DMS 273 treated with DMSO at 0.1 percent for 48 hours (cell line): ENCODE data around the gene ANAPC16.
"Not testable (repeated sequence)": the region's sequence is repeated elsewhere in the genome, so short reads cannot be mapped to it uniquely, and the experiment has no call there.

ENCODE experiments used
- DNase-seq: peaks from one replicate; lab custom pipeline; 2025; lab: John Stamatoyannopoulos, UW

Gene ANAPC16

DNA sequence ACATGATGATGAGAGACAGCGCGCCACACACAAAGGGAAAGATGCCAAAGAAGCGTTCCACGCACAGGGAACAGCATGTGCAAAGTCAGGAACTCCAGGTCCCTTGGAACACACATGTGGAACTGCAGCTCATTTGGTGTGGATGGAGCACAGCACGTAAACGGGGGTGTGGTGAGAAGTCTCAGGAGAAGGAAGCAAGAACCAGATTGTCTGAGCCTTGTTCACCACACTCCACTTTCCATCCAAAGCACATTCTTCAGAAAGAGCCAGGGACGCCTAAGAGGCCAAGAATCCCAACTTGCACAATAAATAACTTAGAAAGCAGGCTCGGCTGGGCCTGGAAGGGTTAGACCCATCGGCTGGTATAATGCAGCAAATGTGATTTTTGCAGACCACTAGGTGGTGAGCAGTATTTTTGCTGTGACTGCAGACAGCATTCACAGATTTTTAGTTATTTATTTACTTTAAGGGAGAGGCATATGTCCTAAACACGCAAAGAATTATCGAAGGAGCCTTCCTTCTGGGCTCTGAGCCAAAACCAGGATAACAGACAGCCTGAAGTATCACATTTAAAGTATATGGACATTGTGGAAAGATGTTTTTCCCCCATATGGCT is 28.1 kb downstream of the ANAPC16 start:
- peak; percentile 38 for DNase-seq

DNA sequence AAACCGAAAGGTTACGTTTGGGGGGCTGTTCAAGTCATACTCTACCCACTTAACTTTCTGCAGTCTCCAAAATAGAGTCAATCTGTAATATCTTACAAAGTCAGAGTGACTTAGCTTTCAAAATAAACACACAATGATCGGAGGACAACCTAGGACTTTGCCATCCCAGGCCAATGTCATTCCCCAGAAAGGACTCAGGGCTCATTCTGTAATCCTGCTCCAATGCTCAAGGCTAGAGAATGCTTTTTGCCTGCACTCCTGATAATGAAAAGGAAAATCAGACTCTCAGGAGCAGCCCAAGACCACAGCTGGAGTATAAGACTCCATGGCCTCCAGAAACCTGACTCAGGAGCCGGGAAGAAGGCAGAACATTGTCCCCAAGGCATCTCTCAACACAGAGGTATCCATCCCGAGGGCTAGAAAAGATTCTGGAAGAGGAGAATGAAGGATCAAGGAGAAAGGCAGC is 28.8 kb downstream of the ANAPC16 start:
- no peak for DNase-seq

DNA sequence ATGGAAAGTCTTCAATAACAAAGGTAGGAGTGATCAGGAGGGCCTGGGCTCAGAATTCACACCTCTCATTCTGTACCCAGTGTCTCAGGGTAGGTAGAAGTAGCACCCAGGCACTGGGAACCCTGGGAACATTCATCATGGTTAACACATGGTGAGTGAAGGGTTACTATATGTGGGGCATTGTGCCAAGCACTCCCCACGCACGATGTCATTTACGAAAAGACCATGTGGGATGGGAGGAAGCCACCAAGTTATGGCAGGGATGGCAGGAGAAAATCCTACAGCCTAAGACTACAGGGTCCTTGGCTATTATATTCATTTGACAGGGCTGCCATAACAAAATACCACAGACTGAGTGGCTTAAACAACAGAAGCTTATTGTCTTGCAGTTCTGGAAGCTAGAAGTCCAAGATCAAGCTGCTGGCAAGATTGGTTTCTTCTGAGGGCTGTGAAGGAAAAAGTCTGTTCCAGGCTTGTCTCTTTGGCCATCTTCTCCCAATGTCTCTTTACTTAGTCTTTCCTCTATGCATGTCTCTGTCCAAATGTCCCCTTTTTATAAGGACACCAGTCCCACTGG is 30.2 kb downstream of the ANAPC16 start:
- no peak for DNase-seq

DNA sequence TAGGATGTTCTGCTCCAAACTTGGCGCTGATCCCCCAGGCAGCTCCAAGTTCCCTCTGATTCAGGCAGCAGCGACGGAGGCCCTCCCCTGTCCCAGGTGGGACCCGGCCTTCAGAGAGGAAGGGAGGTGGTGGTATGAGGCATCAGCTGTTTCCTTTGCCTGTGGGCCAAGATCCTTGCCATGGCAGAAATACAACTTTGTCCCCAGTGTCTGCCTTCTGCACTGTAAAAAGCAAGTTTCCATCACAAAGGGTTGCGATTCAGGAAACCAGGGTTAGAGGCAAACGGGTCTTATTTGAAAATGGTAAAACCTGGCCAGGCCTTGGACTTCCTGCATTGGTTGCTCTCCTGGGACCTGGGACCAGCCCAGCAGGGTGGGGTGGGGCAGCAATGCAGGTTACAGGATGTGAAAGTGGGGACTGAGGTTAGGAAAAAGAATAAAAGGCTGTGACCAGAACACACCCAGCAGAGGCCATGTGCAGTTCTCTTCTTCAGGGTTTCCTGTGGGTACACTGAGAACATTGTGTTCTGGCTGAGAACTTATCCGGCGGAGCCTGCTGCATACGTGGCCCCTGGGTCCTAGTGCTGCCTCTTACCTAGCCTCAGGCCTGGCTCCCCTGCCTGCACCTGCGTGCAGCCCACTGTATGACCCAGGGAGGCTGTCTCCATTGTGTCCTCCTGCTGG is 32.8 kb downstream of the ANAPC16 start:
- DNase-seq: no peak

DNA sequence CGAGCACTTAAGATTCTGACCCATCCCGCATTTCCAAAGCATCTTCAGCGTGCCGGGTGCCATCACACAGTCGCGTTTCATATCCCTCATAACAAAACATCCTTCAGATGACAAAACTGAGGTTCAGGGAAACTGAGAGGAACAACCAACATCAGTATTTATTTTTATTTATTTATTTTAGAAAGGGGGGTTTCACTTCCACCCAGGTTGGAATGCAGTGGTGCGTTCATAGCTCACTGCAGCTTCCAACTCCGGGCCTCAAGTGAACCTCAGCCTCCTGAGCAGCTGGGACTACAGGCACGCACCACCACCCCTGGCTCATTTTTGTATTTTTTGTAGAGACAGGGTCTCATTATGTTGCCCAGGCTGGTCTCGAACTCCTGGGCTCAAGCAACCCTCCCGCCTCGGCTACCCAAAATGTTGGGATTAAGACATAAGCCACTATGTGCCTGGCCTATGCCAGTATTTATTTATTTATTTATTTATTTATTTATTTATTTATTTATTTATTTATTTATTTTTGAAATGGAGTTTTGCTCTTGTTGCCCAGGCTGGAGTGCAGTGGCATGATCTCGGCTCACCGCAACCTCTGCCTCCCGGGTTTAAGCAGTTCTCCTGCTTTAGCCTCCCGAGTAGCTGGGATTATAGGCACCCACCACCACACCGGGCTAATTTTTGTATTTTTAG is 33.5 kb downstream of the ANAPC16 start:
- not testable (repeated sequence) for DNase-seq

DNA sequence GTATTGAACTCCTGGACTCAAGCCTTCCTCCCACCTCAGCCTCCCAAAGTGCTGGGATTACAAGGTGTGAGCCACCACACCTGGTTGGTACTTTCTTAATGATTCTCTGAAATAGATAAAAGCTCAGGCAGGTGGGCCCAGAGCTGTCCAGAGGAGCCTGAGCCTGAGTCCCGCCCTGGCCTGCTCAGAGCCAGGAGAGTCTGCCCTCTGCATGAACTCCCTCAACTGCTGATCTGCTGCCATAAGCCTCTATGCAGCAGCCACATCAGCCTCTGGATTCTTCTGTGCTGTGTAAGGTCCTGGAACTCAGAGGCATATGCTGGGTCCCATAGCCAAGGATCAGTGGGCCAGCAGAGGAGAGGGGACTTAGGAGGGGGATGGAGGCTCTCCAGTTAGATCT is 34.9 kb downstream of the ANAPC16 start:
- DNase-seq: no peak

DNA sequence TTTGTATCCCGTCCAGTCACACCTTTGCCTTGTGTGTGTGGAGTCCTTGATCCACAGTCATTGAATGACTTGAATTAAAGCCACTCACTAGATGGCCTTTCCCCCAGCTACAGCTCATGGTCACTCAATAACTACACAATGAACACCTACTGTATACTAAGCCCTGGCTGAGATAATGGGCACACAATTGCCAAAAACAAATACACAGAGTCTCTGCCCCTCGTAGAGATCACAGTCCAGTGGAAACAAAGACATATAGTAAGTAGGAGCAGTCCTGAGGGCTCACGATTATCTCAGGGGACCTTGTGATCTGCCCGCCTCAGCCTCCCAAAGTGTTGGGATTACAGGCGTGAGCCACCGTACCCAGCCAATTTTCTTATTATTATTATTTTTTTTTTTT is 35.8 kb downstream of the ANAPC16 start:
- no peak for DNase-seq

DNA sequence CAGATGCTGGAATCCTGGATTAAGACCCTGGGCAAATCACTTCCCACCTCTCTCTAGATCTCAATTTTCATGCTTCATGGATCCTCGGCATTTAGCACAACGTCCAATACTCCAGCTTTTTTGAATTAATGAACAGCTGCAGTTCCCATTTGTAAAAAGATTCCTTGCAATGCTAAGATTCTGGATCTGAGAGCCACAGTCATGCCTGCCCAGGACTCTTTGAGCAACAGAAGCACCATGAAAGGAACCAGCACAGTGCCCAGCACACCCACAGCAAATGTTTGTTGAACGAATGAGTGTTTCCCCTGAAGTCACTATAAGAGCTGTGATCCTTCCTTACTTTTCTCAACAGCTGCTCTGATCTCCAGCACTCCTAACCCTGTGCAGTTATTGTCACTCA is 37.2 kb downstream of the ANAPC16 start:
- DNase-seq: no peak

DNA sequence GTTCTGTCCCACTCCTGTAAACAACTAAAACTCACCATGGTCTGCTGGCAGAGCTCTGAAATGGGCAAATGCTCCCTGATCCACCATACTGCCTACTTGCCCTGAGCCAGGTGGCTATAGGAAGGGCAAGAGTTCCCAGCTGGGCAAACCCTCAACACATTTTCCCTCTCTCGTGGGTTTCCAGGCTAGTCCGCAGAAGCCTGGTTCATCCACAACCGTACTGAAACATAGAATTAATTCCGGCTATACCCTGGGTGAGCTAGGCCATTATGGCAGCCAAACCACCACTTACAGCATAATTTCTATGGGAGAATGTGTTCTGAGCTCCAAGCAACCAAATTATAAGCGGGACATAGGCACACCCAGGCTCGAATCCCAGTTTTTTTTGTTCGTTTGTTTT is 37.8 kb downstream of the ANAPC16 start:
- DNase-seq: no peak

DNA sequence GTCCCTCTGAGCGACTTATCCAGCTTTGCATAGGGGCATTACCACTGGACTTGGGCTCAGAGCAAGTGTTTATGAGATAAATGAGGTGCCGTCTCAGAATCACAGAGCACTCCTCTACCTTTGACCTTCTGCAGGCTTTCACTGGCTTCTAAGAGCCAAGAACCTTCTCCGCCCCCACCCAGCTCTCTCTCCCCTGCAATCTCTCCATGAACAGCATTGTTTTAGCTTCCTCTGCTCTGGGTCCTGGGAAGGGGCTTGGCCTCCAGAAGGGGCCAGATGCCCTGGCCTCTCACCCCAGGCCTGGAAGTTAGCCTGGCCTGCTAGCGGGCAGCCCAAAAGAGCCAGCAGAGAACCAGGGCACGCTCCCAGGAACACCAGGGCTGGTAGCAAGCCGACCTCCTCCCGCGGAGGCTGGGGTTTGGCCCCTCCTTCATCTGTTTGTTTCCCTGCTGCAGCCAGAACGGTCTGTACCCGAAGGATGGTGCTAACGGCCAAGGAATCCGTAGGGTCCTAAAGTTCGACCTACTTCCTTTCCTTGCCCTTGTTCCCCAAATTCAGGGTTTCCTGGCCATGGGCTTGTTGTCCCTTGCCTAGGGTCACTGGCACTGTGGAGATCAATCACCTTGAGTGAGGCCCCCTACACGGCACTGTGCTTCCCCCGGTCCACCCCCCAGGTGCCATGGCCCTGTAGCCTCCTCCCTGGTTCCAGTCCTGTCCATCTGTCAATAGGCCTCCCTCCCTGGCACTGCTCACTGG is 39.2 kb downstream of the ANAPC16 start:
- peak; percentile 49 for DNase-seq

DNA sequence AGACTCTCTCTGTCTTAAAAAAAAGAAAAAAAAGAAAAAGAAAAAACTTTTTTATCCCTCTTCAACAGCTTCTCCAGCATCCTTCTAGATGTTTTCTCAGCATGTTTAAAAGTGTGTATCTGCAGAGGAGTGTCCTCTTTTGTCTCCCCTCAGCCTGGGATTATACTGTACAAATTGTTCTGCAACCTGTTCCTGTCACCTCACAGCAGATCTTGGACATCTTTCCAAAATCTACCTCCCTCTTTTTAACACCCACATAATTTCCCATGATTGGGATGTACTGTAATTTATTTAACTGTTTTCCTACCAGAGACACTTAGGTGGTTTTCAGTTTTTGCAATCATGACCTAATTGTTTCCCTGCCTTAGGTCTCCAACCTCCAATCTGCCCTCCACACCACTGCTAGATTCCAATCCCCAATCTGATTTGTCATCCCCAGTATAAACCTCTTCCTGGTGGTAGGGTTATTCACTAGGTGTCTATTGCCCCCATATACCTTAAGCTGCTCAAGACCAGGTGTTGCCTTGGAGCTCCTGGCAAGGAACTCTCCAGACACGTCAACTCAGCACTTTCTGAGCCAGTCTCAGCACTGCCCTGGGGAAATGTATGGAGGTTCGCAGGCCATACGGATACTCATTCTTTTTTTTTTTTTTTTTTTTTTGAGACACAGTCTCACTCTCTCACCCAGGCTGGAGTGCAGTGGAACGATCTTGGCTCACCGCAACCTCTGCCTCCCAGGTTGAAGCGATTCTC is 40.3 kb downstream of the ANAPC16 start:
- no peak for DNase-seq

DNA sequence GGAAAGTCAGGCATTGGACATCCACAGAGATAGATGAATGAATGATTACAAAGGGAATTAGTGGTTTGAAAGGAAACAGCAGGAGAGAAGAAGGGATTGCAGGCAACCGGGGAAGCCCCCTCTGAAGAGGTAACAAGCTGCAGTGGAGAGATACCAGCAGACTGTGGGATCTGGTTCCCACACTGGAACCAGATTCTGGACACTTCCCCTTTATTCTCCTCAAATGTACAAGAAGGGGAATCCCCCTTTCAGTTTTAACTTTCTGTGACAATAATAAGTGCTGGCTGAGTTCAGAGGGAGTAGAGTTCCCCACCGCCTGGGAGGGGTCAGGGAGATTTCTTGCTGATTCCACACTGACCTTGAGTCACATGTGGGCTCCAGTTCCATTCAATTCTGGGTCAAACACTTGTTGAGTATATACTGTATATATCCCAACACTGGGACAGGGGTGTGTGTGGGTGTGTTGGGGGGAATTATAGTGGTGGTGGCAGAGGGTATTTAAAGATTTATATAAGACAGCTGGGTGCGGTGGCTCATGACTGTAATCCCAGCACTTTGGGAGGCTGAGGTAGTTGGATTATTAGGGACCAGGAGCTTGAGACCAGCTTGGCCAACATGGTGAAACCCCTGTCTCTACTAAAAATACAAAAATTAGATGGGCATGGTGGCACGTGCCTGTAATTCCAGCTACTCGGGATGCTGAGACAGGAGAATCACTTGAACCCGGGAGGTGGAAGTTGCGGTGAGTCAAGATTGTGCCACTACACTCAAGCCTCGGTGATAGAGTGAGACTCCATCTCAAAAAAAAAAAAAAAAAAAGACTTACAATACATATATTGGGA is 41.5 kb downstream of the ANAPC16 start:
- DNase-seq: no peak

DNA sequence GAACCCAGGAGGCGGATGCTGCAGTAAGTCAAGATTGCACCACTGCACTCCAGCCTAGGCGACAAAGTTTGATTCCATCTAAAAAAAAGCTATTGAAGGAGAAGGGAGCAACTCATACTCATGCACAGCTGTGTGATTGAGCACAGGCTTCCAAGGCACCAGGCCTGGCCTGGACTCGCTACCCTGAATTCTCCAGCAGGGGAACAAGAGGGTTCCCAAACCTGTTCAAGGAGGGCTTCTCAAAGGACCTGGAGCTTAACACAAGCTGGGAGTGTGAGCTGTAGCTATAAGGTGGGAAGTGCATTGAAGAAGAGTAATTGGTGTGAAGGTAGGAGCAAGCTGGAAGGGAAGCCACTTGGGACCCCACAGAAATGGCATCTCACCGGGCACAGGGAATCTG is 42.8 kb downstream of the ANAPC16 start:
- no peak for DNase-seq

DNA sequence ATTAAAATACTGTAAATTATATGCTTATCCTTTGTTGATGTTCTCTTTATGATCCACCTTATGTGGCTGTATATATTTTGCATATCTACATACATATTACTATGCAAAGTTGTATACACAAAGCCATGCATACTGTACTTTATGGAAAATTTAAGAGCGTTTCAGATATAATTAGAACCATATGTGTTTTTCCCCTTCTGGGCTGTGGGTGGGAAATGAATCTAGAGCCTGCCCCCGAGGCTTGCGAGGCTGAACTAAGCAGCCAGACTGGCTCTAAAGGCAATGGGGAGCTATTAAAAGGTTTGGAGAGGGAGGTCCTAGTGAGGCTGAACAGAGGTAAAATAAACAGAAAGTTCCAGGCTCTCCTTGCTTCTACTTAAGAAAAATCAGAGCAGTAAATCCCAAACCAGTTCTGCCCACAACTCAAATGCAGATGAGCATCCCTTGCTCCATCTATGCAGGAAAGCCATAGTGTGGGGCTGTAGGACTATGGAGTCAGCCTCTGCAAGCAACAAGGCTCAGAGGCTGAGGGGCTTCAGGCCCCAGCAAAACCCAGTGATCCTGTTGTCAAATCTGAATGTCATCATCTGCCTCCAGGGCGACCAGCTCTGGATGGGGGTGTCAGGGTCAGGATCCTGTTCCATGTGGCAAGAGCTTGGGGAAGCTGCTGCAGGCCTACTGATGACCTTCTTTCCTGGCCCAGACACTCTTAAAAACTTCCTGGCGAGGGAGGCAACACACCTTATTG is 43.9 kb downstream of the ANAPC16 start:
- no peak for DNase-seq

DNA sequence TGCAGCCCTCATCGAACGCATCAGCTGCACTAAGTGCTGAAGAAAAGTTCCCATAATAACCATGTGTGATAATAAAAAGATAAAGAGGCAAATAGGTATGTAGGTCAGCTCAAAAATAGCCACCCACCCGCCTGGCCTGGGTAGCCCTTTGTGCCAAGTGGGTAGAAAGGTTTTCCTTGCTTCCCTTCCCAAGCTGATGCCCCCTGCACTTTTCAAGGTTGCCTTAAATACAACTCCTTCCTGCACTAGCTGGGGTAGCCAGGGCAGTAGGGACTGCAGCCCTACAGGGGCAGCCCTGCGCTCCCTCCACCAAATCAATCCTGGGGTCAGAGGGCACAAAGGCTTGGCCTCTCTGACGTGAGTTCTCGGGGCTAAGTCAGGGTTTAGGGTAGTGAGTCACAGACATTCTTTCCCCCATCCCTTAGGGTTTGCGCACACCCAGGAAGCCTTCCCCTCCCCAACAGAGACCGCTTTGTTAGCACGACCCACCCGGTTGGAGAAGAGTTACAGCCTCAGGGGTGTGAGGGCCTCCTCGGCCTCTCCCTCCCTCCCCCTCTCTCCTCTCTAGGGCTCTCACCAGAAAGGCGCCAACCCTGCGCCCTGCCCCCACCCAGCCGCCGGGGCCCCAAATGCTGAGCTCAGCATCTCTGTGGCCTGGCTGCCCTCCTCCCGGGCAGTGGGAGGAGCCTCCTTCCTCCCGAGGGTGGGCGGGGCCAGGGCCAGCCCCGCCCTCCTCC is 44.6 kb downstream of the ANAPC16 start:
- DNase-seq: no peak

DNA sequence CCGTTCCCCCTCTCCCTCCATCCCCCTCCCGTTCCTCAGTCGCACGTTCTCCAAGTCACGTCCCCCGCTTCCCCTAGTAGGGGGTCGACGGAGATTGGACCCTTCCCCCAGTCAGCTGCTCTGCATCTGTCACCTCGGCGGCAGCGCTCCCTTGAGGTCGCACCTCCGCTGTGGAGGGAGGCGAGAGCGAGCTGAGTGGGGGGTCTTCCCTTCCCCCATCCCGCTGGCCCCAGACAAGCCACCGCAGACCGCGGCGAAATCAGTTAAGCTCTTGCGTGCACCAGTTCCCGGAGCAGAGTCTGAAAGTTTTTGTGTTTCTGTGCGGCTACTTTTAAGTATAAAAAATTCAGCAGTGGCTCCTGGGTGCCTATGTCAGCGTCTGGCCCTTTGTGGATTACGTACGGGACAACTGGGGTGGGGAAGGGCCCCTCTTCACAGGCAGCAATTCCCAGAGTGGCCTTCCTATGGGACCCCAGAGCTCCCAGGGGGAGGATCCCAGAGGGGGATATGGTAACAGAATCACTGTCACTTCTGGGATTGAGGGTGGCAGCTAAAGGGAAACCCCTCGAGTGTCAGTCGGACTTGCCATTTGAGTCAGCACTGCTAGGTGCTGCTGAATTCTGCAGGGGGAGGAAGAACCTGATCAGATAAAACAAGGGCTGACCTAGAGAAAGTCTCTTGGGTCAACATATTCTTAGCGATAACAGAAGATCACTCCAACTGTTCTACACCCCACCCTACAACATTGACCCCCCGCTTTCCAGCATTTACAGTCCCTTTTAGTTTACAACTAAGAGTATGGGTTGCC is 45.4 kb downstream of the ANAPC16 start:
- DNase-seq: no peak

DNA sequence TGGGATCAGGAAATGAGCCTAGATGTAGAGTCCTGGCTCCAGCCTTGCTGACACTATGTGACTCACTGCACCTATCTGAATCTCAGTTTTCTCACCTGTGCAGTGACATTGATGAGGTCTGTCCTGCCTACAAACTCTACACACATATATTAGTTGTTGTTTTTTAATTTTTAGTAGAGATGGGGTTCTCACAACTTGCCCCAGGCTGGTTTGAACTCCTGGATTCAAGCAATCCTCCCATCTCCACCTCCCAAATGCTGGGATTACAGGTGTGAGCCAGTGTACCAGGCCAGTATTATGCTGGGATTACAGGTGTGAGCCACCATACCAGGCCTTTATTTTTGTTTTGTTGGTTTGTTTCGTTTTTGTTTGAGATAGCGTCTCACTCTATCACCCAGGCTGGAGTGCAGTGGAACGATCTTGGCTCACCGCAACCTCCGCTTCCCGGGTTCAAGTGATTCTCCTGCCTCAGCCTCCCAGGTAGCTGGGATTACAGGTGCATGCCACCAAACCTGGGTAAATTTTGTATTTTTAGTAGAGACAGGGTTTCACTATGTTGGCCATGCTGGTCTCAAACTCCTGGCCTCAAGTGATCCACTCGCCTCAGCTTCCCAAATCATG is 46.1 kb downstream of the ANAPC16 start:
- no peak for DNase-seq
